Right atrium auricular region (tissue), 2 donors: ENCODE data around the gene SMTNL1. TPM values are rescaled to one million over a fixed set of nuclear protein-coding genes. Genes with fewer than 3 reads are reported as not detected.

Source experiments
- DNase-seq: peaks from one replicate; pipeline ENCODE4 v3.0.0-alpha.2; 2019; ENCODE audit warnings: low spot score
- H3K27ac ChIP-seq, 2 donors: fragments of 200-600 bp; sonication (generic); 1 replicate in 1 of 2; 2 replicates in 1 of 2; pipeline ENCODE4 v1.5.1; 2016 to 2019
- H3K27me3 ChIP-seq, 2 donors: fragments of 200-600 bp; sonication (generic); one replicate each; pipeline versions ENCODE4 v1.5.1 to v1.6.0; 2017 to 2019
- H3K36me3 ChIP-seq: fragments of 200-600 bp; sonication (generic); one replicate; pipeline ENCODE4 v1.5.1; 2016
- H3K4me1 ChIP-seq, 2 donors: fragments of 200-600 bp; sonication (generic); one replicate each; pipeline versions ENCODE4 v1.5.1 to v1.6.0; 2017 to 2019
- H3K4me3 ChIP-seq, 2 donors: fragments of 200-600 bp; sonication (generic); 1 replicate in 1 of 2; 2 replicates in 1 of 2; pipeline ENCODE4 v1.5.1; 2017 to 2019; ENCODE audit warnings: mild to moderate bottlenecking in 1 of 2, moderate library complexity in 1 of 2
- H3K9me3 ChIP-seq, 2 donors: fragments of 200-600 bp; sonication (generic); one replicate each; pipeline ENCODE4 v1.5.1; 2019
- CTCF ChIP-seq, 2 donors: fragments of 200-600 bp; sonication (generic); IDR thresholded peaks; one replicate each; pipeline ENCODE4 v1.5.1; 2019; ENCODE audit warnings: antibody characterized with exemption in 2 of 2
- total RNA-seq, 2 donors: library from RNA; depleted of rRNA; stranded (reverse); fragments of >200 nt; gene quantifications; one replicate each; pipeline ENCODE4 v1.1.0, GENCODE V29; 2016

The SMTNL1 gene
- total RNA-seq, 2 donors from 2014 or later = not detected

GRCh38 chr11:57544566-57544965 is 7.2 kb downstream of the SMTNL1 start:
- no peaks in the 10 kb centered on the region for H3K27me3 ChIP-seq
- H3K27ac ChIP-seq = no peak overlapping the region
- H3K36me3 ChIP-seq = peaks cover 1% of the 10 kb centered on the region
- DNase-seq = no peak
- H3K4me3 ChIP-seq = no peak overlapping the region
- H3K4me1 ChIP-seq = no peaks in the 10 kb centered on the region
- TF ChIP-seq CTCF (IDR thresholded peaks at IDR 0.05) = no peak
- H3K9me3 ChIP-seq = no peaks in the 10 kb centered on the region

GRCh38 chr11:57545883-57546282 is 8.5 kb downstream of the SMTNL1 start:
- no peak for DNase-seq
- H3K27ac ChIP-seq = no peak overlapping the region
- H3K4me1 ChIP-seq = no peaks in the 10 kb centered on the region
- no peaks in the 10 kb centered on the region for H3K9me3 ChIP-seq
- no peak overlapping the region for H3K4me3 ChIP-seq
- TF ChIP-seq CTCF (IDR thresholded peaks at IDR 0.05) = no peak
- H3K36me3 ChIP-seq = peaks cover 14% of the 10 kb centered on the region
- H3K27me3 ChIP-seq = no peaks in the 10 kb centered on the region

GRCh38 chr11:57546451-57546850 is 9.1 kb downstream of the SMTNL1 start:
- Histone ChIP-seq H3K27ac (no peak overlapping the region), H3K27me3 (no peaks in the 10 kb centered on the region), H3K9me3 (no peaks in the 10 kb centered on the region), H3K4me3 (no peak overlapping the region), H3K36me3 (peaks cover 17% of the 10 kb centered on the region), H3K4me1 (no peaks in the 10 kb centered on the region)
- DNase-seq = no peak
- TF ChIP-seq CTCF (IDR thresholded peaks at IDR 0.05) = no peak

GRCh38 chr11:57546869-57547475 is 9.6 kb downstream of the SMTNL1 start:
- no peaks in the 10 kb centered on the region for H3K27me3 ChIP-seq
- no peak overlapping the region for H3K4me3 ChIP-seq
- H3K4me1 ChIP-seq = no peaks in the 10 kb centered on the region
- TF ChIP-seq CTCF (IDR thresholded peaks at IDR 0.05) = no peak
- H3K27ac ChIP-seq = no peak overlapping the region
- no peaks in the 10 kb centered on the region for H3K9me3 ChIP-seq
- no peak for DNase-seq
- peaks cover 18% of the 10 kb centered on the region for H3K36me3 ChIP-seq

- Histone ChIP-seq H3K9me3 (no peaks in the 10 kb centered on the region), H3K4me1 (no peaks in the 10 kb centered on the region), H3K4me3 (no peak overlapping the region), H3K36me3 (peaks cover 28% of the 10 kb centered on the region), H3K27me3 (no peaks in the 10 kb centered on the region), H3K27ac (no peak overlapping the region)
- DNase-seq = no peak
- no peak for TF ChIP-seq CTCF (IDR thresholded peaks at IDR 0.05)
Observed at GRCh38 chr11:57547854-57548377, 10.5 kb downstream of the SMTNL1 start.

- no peak for TF ChIP-seq CTCF (IDR thresholded peaks at IDR 0.05)
- DNase-seq = no peak
- Histone ChIP-seq H3K27ac (no peak overlapping the region), H3K9me3 (no peaks in the 10 kb centered on the region), H3K27me3 (no peaks in the 10 kb centered on the region), H3K4me1 (no peaks in the 10 kb centered on the region), H3K36me3 (peaks cover 42% of the 10 kb centered on the region), H3K4me3 (no peak overlapping the region)
Observed at GRCh38 chr11:57549983-57550382, 12.6 kb downstream of the SMTNL1 start.
